Spleen (tissue), 7 donors: ENCODE measurements around the gene PPP1CC.

Experiments used
- POLR2AphosphoS5 ChIP-seq, 3 donors: sonication (generic); formaldehyde crosslinking; IDR thresholded peaks; one replicate each; pipeline ENCODE4 v1.5.1; 2017; ENCODE audit warnings: antibody characterized with exemption in 3 of 3
- TF ChIP-seq, protein P1 (sequence below), 11 experiments: fragments of 200-600 bp in 7 of 11; fragments of 450-650 bp in 4 of 11; sonication (generic) in 4 of 11; IDR thresholded peaks in 8 of 11; conservative IDR thresholded peaks in 3 of 11; 1 replicate in 7 of 11; 2 replicates in 4 of 11; pipeline versions ENCODE4 v1.4.0 to v1.8.0; 2016 to 2021; ENCODE audit warnings: antibody characterized with exemption in 11 of 11, inconsistent platforms in 4 of 11, mild to moderate bottlenecking in 1 of 11
- donor health status: DM: no; HTN: no; CAD: no; lungs with moderate emphysema.
- donor health status: DM: no; HTN: no; CAD: no.
- donor health status: DM: no; HTN: no; CAD: no.

DNA sequence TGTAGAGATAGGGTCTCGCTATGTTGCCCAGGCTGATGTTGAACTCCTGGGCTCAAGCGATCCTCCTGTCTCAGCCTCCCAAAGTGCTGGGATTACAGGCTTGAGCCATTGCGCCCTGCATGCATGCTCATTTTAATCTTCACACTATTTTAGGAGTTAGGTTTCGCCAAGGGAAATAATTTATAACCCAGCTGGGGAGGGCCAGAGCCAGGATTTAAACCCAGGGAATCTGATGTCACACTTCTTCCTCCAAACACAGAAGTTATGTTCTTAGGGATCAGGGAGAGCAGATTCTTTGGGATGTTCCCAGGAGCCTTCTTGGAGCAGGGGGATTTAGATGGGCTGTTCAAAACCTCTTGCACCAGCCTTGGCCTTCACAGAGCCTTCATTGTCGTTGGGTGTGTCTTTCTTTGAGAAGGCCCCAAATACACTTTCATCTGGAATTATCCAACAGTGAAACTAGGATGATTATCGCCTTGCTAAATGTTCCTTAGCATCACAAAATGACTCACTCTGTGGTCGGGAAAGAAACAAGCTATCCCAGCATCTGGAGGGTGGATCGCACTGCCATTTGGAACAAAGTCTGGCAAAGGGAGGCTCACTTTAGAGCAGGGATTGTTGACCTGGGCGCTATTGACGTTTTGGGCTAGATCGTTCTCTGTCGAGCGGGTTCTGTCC is 8.2 kb upstream of the PPP1CC start:
- TF ChIP-seq, protein P1, sequence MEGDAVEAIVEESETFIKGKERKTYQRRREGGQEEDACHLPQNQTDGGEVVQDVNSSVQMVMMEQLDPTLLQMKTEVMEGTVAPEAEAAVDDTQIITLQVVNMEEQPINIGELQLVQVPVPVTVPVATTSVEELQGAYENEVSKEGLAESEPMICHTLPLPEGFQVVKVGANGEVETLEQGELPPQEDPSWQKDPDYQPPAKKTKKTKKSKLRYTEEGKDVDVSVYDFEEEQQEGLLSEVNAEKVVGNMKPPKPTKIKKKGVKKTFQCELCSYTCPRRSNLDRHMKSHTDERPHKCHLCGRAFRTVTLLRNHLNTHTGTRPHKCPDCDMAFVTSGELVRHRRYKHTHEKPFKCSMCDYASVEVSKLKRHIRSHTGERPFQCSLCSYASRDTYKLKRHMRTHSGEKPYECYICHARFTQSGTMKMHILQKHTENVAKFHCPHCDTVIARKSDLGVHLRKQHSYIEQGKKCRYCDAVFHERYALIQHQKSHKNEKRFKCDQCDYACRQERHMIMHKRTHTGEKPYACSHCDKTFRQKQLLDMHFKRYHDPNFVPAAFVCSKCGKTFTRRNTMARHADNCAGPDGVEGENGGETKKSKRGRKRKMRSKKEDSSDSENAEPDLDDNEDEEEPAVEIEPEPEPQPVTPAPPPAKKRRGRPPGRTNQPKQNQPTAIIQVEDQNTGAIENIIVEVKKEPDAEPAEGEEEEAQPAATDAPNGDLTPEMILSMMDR (IDR thresholded peaks at IDR 0.05 in 8 of 11, conservative IDR thresholded peaks at IDR 0.05 in 3 of 11) = no peak
- TF ChIP-seq POLR2AphosphoS5 (IDR thresholded peaks at IDR 0.05) = no peak
